Gastroesophageal sphincter (tissue), 4 donors: Measurements from ENCODE around the gene CDH4. TPM values are rescaled to one million over a fixed set of nuclear protein-coding genes. Genes with fewer than 3 reads are reported as not detected.

Source experiments
- ATAC-seq: fragments of 150-250 bp; one replicate; pipeline ENCODE4 v1.9.1; 2016; ENCODE audit warnings: mild to moderate bottlenecking, moderate library complexity
- H3K27ac ChIP-seq, 4 donors: fragments of 200-600 bp; sonication (generic) in 3 of 4; 1 replicate in 3 of 4; 2 replicates in 1 of 4; pipeline ENCODE4 v1.5.1; 2016 to 2019
- H3K27me3 ChIP-seq: fragments of 200-600 bp; sonication (generic); one replicate; pipeline ENCODE4 v1.5.1; 2019
- H3K36me3 ChIP-seq, 2 donors: fragments of 200-600 bp; sonication (generic); one replicate each; pipeline ENCODE4 v1.5.1; 2019; ENCODE audit warnings: control low read depth in 1 of 2
- H3K4me1 ChIP-seq, 3 donors: fragments of 200-600 bp; sonication (generic); 1 replicate in 2 of 3; 2 replicates in 1 of 3; pipeline ENCODE4 v1.5.1; 2016 to 2019; ENCODE audit warnings: control low read depth in 2 of 3
- H3K4me3 ChIP-seq, 2 donors: fragments of 200-600 bp; sonication (generic); one replicate each; pipeline ENCODE4 v1.5.1; 2019; ENCODE audit warnings: mild to moderate bottlenecking in 1 of 2, moderate library complexity in 1 of 2
- H3K9me3 ChIP-seq, 3 donors: fragments of 200-600 bp; sonication (generic); one replicate each; pipeline ENCODE4 v1.5.1; 2017 to 2019; ENCODE audit warnings: control low read depth in 2 of 3
- CTCF ChIP-seq, 4 experiments: fragments of 200-600 bp in 2 of 4; fragments of 450-650 bp in 2 of 4; sonication (generic) in 1 of 4; IDR thresholded peaks; one replicate each; pipeline ENCODE4 v1.5.1; 2017 to 2019; ENCODE audit warnings: antibody characterized with exemption in 4 of 4, mild to moderate bottlenecking in 2 of 4, moderate library complexity in 2 of 4
- EP300 ChIP-seq: sonication (generic); formaldehyde crosslinking; IDR thresholded peaks from one replicate; pipeline ENCODE4 v1.6.1; 2017; ENCODE audit warnings: antibody characterized with exemption, mild to moderate bottlenecking
- POLR2A ChIP-seq, 2 donors: fragments of 450-650 bp; IDR thresholded peaks; one replicate each; pipeline ENCODE4 v1.6.1; 2017; ENCODE audit warnings: antibody characterized with exemption in 2 of 2, mild to moderate bottlenecking in 2 of 2, moderate library complexity in 1 of 2
- POLR2AphosphoS5 ChIP-seq: sonication (generic); formaldehyde crosslinking; IDR thresholded peaks from one replicate; pipeline ENCODE4 v1.6.1; 2017; ENCODE audit warnings: antibody characterized with exemption
- WGBS, 2 donors: methylation state at CpG; one replicate each; pipeline ENCODE4 v1.1.5; 2018; ENCODE audit warnings: low coverage in 1 of 2; 5-methylcytosine and 5-hydroxymethylcytosine counted together
- total RNA-seq, 4 donors: library from RNA; depleted of rRNA; stranded (reverse); fragments of >200 nt; gene quantifications; one replicate each; pipeline ENCODE4 v1.1.0, GENCODE V29; 2016

Gene CDH4
- total RNA-seq, 4 donors from 2014 or later = under 0.01 to 1.5 (median 0.42) TPM; not detected in 1

- no peak for ATAC-seq
- TF ChIP-seq CTCF (IDR thresholded peaks at IDR 0.05) (no peak), EP300 (no peak), POLR2A (IDR thresholded peaks at IDR 0.05) (no peak), POLR2AphosphoS5 (no peak)
These were observed 297.8 kb downstream of the CDH4 start for GRCh38 chr20:61549865-61550264.

GRCh38 chr20:61551401-61551800 is 299.3 kb downstream of the CDH4 start:
- peaks cover 0 to 20% (median 0%) of the 10 kb centered on the region in 3 donors for H3K9me3 ChIP-seq
- WGBS, 2 donors = 78 to 89% methylated on average over 1 of the region's 2 CpGs
- H3K4me3 ChIP-seq = no peak overlapping the region
- H3K4me1 ChIP-seq = no peaks in the 10 kb centered on the region
- H3K27me3 ChIP-seq = peaks cover 40% of the 10 kb centered on the region
- TF ChIP-seq EP300 (no peak), CTCF (IDR thresholded peaks at IDR 0.05) (no peak), POLR2AphosphoS5 (no peak)
- ATAC-seq = no peak
- H3K36me3 ChIP-seq = no peaks in the 10 kb centered on the region
- no peak overlapping the region for H3K27ac ChIP-seq

More at GRCh38 chr20:61549865-61550264, 297.8 kb downstream of the CDH4 start:
- Histone ChIP-seq H3K27ac (no peak overlapping the region), H3K4me3 (no peak overlapping the region), H3K27me3 (peaks cover 40% of the 10 kb centered on the region), H3K4me1 (no peaks in the 10 kb centered on the region), H3K9me3 (peaks cover 0 to 20% (median 0%) of the 10 kb centered on the region in 3 donors), H3K36me3 (no peaks in the 10 kb centered on the region)
- WGBS, 2 donors = 100% methylated on average over 1 of the region's 2 CpGs; no CpG with 5 or more reads in 1 of the 2 donors

GRCh38 chr20:61554617-61555016 is 302.6 kb downstream of the CDH4 start:
- no peak for TF ChIP-seq CTCF (IDR thresholded peaks at IDR 0.05)
- no peak for TF ChIP-seq POLR2A (IDR thresholded peaks at IDR 0.05)
- TF ChIP-seq POLR2AphosphoS5 = no peak
- TF ChIP-seq EP300 = no peak
- no peak overlapping the region for H3K4me3 ChIP-seq
- peaks cover 0 to 20% (median 0%) of the 10 kb centered on the region in 3 donors for H3K9me3 ChIP-seq
- 78 to 89% methylated on average over 7 to 8 of the region's 10 CpGs for WGBS, 2 donors
- H3K27ac ChIP-seq = no peak overlapping the region
- H3K4me1 ChIP-seq = no peaks in the 10 kb centered on the region
- H3K27me3 ChIP-seq = peaks cover 29% of the 10 kb centered on the region
- no peak for ATAC-seq
- H3K36me3 ChIP-seq = no peaks in the 10 kb centered on the region

DNA sequence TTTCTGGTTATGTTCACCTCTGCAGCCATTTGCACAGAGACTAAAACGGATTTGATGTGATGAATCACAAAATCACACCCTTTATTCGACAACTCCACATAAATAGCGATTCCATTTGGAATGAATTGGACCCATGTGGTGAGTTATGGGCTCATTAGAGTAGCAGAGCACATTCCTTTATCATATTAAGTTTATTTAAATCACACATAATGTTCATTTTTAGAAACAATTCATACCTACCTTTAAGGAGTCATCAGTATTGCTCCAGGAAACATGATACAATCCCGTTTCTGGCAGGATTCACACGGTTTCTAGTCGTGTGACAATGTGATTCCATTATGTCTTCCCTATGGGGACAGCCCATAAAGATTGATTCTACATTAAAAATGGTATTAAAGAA is 303.5 kb downstream of the CDH4 start:
- H3K27ac ChIP-seq = no peak overlapping the region
- TF ChIP-seq POLR2A (IDR thresholded peaks at IDR 0.05) = no peak
- no peak for TF ChIP-seq POLR2AphosphoS5
- no peak for TF ChIP-seq EP300
- no peak for TF ChIP-seq CTCF (IDR thresholded peaks at IDR 0.05)
- no peak overlapping the region for H3K4me3 ChIP-seq
- H3K36me3 ChIP-seq = no peaks in the 10 kb centered on the region
- peaks cover 24% of the 10 kb centered on the region for H3K27me3 ChIP-seq
- peaks cover 0 to 20% (median 0%) of the 10 kb centered on the region in 3 donors for H3K9me3 ChIP-seq
- 48 to 67% methylated on average over 3 to 6 of the region's 6 CpGs for WGBS, 2 donors
- no peak for ATAC-seq
- H3K4me1 ChIP-seq = no peaks in the 10 kb centered on the region

DNA sequence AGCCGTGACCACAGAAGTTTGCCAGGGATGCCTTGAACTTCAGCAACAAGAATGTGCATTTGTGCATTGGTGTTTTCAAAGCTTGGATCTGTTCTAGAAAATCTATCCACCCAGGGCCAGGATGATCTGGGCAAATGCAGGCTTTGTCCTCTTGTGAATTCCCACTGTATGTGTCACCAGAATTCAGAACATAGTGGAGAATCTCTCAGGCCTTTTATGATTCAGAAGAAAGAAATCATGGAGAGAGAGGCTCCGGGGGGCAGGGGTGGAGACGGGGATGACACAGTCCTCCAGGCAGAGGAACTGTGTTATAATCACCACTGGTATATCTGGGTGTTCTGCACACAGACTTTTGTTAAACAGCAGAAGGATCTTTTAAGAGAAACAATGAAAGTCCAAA is 304.1 kb downstream of the CDH4 start:
- no peak overlapping the region for H3K4me3 ChIP-seq
- H3K27ac ChIP-seq = no peak overlapping the region
- H3K9me3 ChIP-seq = peaks cover 0 to 19% (median 0%) of the 10 kb centered on the region in 3 donors
- peaks cover 24% of the 10 kb centered on the region for H3K27me3 ChIP-seq
- no peaks in the 10 kb centered on the region for H3K36me3 ChIP-seq
- no peaks in the 10 kb centered on the region for H3K4me1 ChIP-seq
- TF ChIP-seq EP300 (no peak), POLR2A (IDR thresholded peaks at IDR 0.05) (no peak), CTCF (IDR thresholded peaks at IDR 0.05) (no peak), POLR2AphosphoS5 (no peak)
- ATAC-seq = no peak
- WGBS, 2 donors = 81% methylated on average over 2 of the region's 3 CpGs; no CpG with 5 or more reads in 1 of the 2 donors
